ENCODE measurements around the gene RBM20.
"Not testable (repeated sequence)": the region's sequence is repeated elsewhere in the genome, so short reads cannot be mapped to it uniquely, and the experiment has no call there.

Gene RBM20

DNA sequence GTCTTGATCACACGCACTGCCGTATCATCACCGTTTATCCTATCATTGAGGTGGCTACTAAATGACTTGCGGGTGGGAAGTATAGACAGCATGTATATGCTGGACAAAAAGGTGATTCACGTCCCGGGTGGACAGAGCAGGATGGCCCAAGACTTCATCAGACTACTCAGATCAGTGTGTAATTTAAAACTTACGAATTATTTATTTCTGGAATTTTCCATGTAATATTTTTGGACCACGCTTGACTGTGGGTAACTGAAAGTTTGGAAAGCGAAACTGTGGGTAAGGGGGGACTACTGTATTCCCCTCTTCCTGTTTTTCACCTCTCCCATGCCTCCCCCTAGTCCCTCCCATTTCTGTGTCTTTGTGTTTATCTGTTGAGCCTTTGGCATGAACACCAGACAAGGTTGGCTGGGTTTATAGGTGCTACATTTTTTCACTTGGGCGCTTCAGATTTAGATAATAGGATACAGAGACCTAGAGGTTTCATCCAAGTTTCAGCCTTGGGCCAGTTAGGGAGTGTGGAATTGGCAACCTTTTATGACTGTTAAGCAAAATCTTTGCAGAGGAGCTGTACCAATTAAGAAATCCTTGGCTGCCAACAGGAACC lies 55.8 kb downstream of the RBM20 start:
- no peaks in the 10 kb centered on the region for H3K27me3 ChIP-seq (ENCODE audit: control insufficient read depth, insufficient read depth, low read length)
- H3K4me1 ChIP-seq (ENCODE audit: control insufficient read depth, low read depth, low read length), result peaks cover 7% of the 10 kb centered on the region
- H3K36me3 ChIP-seq (ENCODE audit: control insufficient read depth, low read depth, low read length), result no peaks in the 10 kb centered on the region
- no peak overlapping the region for H3K27ac ChIP-seq (ENCODE audit: low read length)
- H3K9me3 ChIP-seq (ENCODE audit: control insufficient read depth, low read depth, low read length), result no peaks in the 10 kb centered on the region
- H3K9ac ChIP-seq (ENCODE audit: low read length), result no peak overlapping the region
- no peak overlapping the region for H3K4me3 ChIP-seq (ENCODE audit: low read length)

DNA sequence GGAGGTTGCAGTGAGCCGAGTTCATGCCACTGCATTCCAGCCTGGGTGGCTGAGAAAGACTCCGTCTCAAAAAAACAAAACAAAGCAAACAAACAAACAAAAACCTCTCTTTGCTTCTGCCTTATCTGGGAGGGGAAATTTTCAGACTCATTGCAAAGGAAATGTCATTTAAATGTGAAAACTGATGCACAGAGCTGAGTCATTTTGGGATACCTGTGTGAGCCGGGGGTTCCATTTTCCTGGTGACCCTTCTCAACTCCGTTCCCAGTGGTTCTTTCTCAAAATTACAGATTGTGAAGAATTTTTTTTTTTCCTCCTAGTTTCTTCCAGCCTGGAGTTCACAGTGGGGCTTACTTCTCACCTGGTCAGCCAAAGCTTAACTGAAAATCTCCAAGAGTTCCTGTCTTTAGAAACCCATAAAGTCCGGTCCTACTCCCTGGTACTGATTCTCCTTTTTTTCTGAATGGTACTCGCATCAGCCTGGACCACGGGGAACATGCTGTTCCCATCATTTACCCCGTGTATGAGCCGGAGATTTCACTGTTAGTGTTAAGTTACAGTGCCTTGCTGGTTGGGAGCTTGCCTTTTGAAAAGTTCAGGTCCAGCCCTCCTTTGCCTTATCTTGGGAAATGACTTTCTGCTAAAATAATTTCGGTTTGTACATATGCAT lies 56.9 kb downstream of the RBM20 start:
- Histone ChIP-seq H3K4me3 (ENCODE audit: low read length) (no peak overlapping the region), H3K27me3 (ENCODE audit: control insufficient read depth, insufficient read depth, low read length) (no peaks in the 10 kb centered on the region), H3K36me3 (ENCODE audit: control insufficient read depth, low read depth, low read length) (no peaks in the 10 kb centered on the region), H3K4me1 (ENCODE audit: control insufficient read depth, low read depth, low read length) (peaks cover 7% of the 10 kb centered on the region), H3K9me3 (ENCODE audit: control insufficient read depth, low read depth, low read length) (no peaks in the 10 kb centered on the region), H3K27ac (ENCODE audit: low read length) (no peak overlapping the region), H3K9ac (ENCODE audit: low read length) (no peak overlapping the region)

- Histone ChIP-seq H3K4me1 (ENCODE audit: control insufficient read depth, low read depth, low read length) (peaks cover 10% of the 10 kb centered on the region), H3K36me3 (ENCODE audit: control insufficient read depth, low read depth, low read length) (no peaks in the 10 kb centered on the region), H3K27ac (ENCODE audit: low read length) (no peak overlapping the region), H3K27me3 (ENCODE audit: control insufficient read depth, insufficient read depth, low read length) (no peaks in the 10 kb centered on the region), H3K9me3 (ENCODE audit: control insufficient read depth, low read depth, low read length) (no peaks in the 10 kb centered on the region), H3K4me3 (ENCODE audit: low read length) (no peak overlapping the region), H3K9ac (ENCODE audit: low read length) (no peak overlapping the region)
These were observed 57.5 kb downstream of the RBM20 start for GRCh38 chr10:110701617-110701971.

DNA sequence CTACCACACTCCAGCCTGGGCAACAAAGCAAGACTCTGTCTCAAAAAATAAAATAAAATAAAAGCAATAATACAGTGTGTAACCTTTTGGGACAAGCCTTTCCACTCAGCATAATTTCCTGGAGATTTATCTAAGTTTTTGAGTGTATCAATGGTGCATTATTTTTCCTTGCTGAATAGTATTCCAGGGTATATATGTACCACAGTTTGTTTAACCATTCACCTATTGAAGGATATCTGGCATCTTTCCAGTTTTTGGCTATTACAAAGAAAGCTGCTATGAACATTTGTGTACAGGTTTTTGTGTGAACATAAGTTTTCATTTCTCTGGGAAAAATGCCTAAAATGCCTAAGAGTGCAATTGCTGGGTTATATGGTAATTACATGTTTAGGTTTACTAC lies 59.9 kb downstream of the RBM20 start:
- Histone ChIP-seq H3K27ac (ENCODE audit: low read length) (no peak overlapping the region), H3K4me3 (ENCODE audit: low read length) (no peak overlapping the region), H3K4me1 (ENCODE audit: control insufficient read depth, low read depth, low read length) (peaks cover 15% of the 10 kb centered on the region), H3K27me3 (ENCODE audit: control insufficient read depth, insufficient read depth, low read length) (no peaks in the 10 kb centered on the region), H3K36me3 (ENCODE audit: control insufficient read depth, low read depth, low read length) (no peaks in the 10 kb centered on the region), H3K9ac (ENCODE audit: low read length) (no peak overlapping the region), H3K9me3 (ENCODE audit: control insufficient read depth, low read depth, low read length) (no peaks in the 10 kb centered on the region)

GRCh38 chr10:110704906-110705476 lies 60.9 kb downstream of the RBM20 start:
- H3K4me3 ChIP-seq (ENCODE audit: low read length), result no peak overlapping the region
- H3K27ac ChIP-seq (ENCODE audit: low read length), result no peak overlapping the region
- H3K4me1 ChIP-seq (ENCODE audit: control insufficient read depth, low read depth, low read length), result peaks cover 15% of the 10 kb centered on the region
- H3K9me3 ChIP-seq (ENCODE audit: control insufficient read depth, low read depth, low read length), result no peaks in the 10 kb centered on the region
- no peaks in the 10 kb centered on the region for H3K36me3 ChIP-seq (ENCODE audit: control insufficient read depth, low read depth, low read length)
- H3K27me3 ChIP-seq (ENCODE audit: control insufficient read depth, insufficient read depth, low read length), result no peaks in the 10 kb centered on the region
- no peak overlapping the region for H3K9ac ChIP-seq (ENCODE audit: low read length)

DNA sequence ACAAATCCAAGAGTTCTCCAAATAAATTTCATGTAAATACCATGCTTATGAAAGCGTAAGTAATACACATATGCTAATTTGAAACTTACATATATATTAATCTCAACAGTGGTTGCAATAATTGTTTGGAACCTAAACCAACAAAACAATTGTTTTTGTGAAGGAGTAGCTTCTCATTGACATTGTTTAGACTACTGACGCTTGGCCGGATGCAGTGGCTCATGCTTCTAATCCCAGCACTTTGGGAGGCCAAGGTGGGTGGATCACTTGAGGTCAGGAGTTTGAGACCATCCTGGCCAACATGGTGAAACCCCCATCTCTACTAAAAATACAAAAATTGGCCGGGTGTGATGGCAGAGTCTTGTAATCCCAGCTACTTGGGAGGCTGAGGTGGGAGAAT lies 61.5 kb downstream of the RBM20 start:
- H3K27ac ChIP-seq (ENCODE audit: low read length); H3K27me3 ChIP-seq (ENCODE audit: control insufficient read depth, insufficient read depth, low read length); H3K9me3 ChIP-seq (ENCODE audit: control insufficient read depth, low read depth, low read length); H3K4me3 ChIP-seq (ENCODE audit: low read length); H3K9ac ChIP-seq (ENCODE audit: low read length); H3K36me3 ChIP-seq (ENCODE audit: control insufficient read depth, low read depth, low read length): not testable (repeated sequence)
- peaks cover 15% of the 10 kb centered on the region for H3K4me1 ChIP-seq (ENCODE audit: control insufficient read depth, low read depth, low read length)

DNA sequence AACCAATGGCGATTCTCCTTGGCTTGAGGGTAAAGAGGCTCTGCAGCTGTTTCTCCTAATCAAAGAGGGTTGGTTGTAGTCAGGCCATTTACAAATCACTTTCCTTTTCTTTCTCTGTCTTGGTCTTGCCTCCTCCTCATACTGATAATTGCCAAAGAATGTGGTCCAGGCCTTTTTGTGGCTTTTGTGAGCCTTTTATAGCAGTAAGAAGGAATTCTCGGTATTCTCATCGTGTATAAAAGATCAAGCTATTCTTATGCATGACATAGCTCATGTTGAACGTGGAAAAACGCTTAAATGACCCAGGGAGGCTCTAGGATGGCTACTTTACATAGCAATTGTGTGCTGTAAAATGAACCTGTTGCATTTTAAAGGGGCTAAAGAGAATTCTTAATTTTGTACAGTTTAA lies 62.6 kb downstream of the RBM20 start:
- Histone ChIP-seq H3K4me1 (ENCODE audit: control insufficient read depth, low read depth, low read length) (peaks cover 11% of the 10 kb centered on the region), H3K9me3 (ENCODE audit: control insufficient read depth, low read depth, low read length) (no peaks in the 10 kb centered on the region), H3K27me3 (ENCODE audit: control insufficient read depth, insufficient read depth, low read length) (no peaks in the 10 kb centered on the region), H3K36me3 (ENCODE audit: control insufficient read depth, low read depth, low read length) (no peaks in the 10 kb centered on the region), H3K9ac (ENCODE audit: low read length) (no peak overlapping the region), H3K4me3 (ENCODE audit: low read length) (no peak overlapping the region), H3K27ac (ENCODE audit: low read length) (no peak overlapping the region)

GRCh38 chr10:110708776-110709443 lies 64.8 kb downstream of the RBM20 start:
- no peaks in the 10 kb centered on the region for H3K27me3 ChIP-seq (ENCODE audit: control insufficient read depth, insufficient read depth, low read length)

DNA sequence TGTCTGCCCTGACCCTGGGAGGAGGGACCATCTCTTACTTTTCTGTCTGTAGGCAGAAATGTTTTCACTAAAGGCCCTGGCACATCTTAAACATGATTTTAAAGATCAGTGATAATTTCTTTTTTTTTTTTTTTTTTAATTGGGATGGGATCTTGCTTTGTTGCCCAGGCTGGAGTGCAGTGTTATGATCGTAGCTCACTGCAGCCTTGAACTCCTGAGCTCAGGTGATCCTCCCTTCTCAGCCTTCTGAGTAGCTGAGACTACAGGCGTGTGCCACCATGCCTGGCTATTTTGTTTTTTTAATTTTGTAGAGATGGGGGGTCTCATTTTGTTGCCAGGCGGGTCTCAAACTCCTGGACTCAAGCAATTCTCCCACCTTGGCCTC lies 65.3 kb downstream of the RBM20 start:
- Histone ChIP-seq H3K4me1 (ENCODE audit: control insufficient read depth, low read depth, low read length) (peaks cover 7% of the 10 kb centered on the region), H3K9ac (ENCODE audit: low read length) (no peak overlapping the region), H3K9me3 (ENCODE audit: control insufficient read depth, low read depth, low read length) (no peaks in the 10 kb centered on the region), H3K36me3 (ENCODE audit: control insufficient read depth, low read depth, low read length) (no peaks in the 10 kb centered on the region), H3K4me3 (ENCODE audit: low read length) (no peak overlapping the region), H3K27ac (ENCODE audit: low read length) (no peak overlapping the region), H3K27me3 (ENCODE audit: control insufficient read depth, insufficient read depth, low read length) (no peaks in the 10 kb centered on the region)

More at GRCh38 chr10:110708776-110709443, 64.8 kb downstream of the RBM20 start:
- no peaks in the 10 kb centered on the region for H3K36me3 ChIP-seq (ENCODE audit: control insufficient read depth, low read depth, low read length)
- no peak overlapping the region for H3K4me3 ChIP-seq (ENCODE audit: low read length)
- no peak overlapping the region for H3K27ac ChIP-seq (ENCODE audit: low read length)
- peaks cover 7% of the 10 kb centered on the region for H3K4me1 ChIP-seq (ENCODE audit: control insufficient read depth, low read depth, low read length)
- no peak overlapping the region for H3K9ac ChIP-seq (ENCODE audit: low read length)
- H3K9me3 ChIP-seq (ENCODE audit: control insufficient read depth, low read depth, low read length), result no peaks in the 10 kb centered on the region

- Histone ChIP-seq H3K27ac (ENCODE audit: low read length) (no peak overlapping the region), H3K9ac (ENCODE audit: low read length) (no peak overlapping the region), H3K27me3 (ENCODE audit: control insufficient read depth, insufficient read depth, low read length) (no peaks in the 10 kb centered on the region), H3K4me1 (ENCODE audit: control insufficient read depth, low read depth, low read length) (peaks cover 7% of the 10 kb centered on the region), H3K4me3 (ENCODE audit: low read length) (no peak overlapping the region), H3K36me3 (ENCODE audit: control insufficient read depth, low read depth, low read length) (no peaks in the 10 kb centered on the region), H3K9me3 (ENCODE audit: control insufficient read depth, low read depth, low read length) (no peaks in the 10 kb centered on the region)
These were observed 65.9 kb downstream of the RBM20 start for GRCh38 chr10:110709964-110710587.

DNA sequence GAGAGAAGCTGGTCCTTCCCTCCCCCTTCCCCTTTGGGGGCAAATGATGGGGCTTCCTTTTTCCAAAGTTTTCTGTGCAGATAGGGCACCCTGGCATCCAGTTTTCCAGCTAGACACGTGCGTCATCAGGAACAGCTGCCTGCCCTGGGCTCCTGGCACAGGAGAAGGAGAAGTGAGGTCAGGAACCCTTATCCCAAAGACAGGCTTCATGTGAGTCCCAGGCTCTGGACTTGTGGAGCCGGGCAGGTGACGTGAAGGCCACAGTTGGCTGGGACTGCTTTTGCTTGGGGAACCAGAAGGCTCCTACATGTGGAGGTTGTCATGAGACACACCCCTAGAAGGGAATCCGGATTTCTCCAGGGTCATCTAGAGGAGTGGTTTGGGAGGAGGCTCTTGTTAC lies 66.5 kb downstream of the RBM20 start:
- Histone ChIP-seq H3K4me3 (ENCODE audit: low read length) (no peak overlapping the region), H3K27ac (ENCODE audit: low read length) (no peak overlapping the region), H3K9ac (ENCODE audit: low read length) (no peak overlapping the region), H3K36me3 (ENCODE audit: control insufficient read depth, low read depth, low read length) (no peaks in the 10 kb centered on the region), H3K4me1 (ENCODE audit: control insufficient read depth, low read depth, low read length) (peaks cover 7% of the 10 kb centered on the region), H3K9me3 (ENCODE audit: control insufficient read depth, low read depth, low read length) (no peaks in the 10 kb centered on the region), H3K27me3 (ENCODE audit: control insufficient read depth, insufficient read depth, low read length) (no peaks in the 10 kb centered on the region)

All from iPS-18a (cell line).